HPDE6-E6E7 (cell line): Measurements from ENCODE around the gene PRKN.

Experiments used
- DNase-seq: peaks from one replicate; pipeline ENCODE4 v3.0.0; 2011; ENCODE audit warnings: missing footprints; ENCODE audit errors: extremely low spot score

The PRKN gene

GRCh38 chr6:161415302-161415855 lies 1312.2 kb downstream of the PRKN start:
- no peak for DNase-seq

- no peak for DNase-seq
Observed at GRCh38 chr6:161414707-161415106, 1312.9 kb downstream of the PRKN start.

GRCh38 chr6:161414180-161414579 lies 1313.4 kb downstream of the PRKN start:
- DNase-seq, result no peak

- DNase-seq, result no peak
Observed at GRCh38 chr6:161413355-161413771, 1314.2 kb downstream of the PRKN start.

GRCh38 chr6:161412795-161413194 lies 1314.8 kb downstream of the PRKN start:
- DNase-seq, result no peak

GRCh38 chr6:161411265-161411944 lies 1316.2 kb downstream of the PRKN start:
- no peak for DNase-seq

GRCh38 chr6:161410736-161411135 lies 1316.8 kb downstream of the PRKN start:
- no peak for DNase-seq

GRCh38 chr6:161410076-161410475 lies 1317.5 kb downstream of the PRKN start:
- no peak for DNase-seq

GRCh38 chr6:161409353-161409752 lies 1318.2 kb downstream of the PRKN start:
- no peak for DNase-seq

GRCh38 chr6:161408041-161408440 lies 1319.5 kb downstream of the PRKN start:
- no peak for DNase-seq

GRCh38 chr6:161407581-161407980 lies 1320.0 kb downstream of the PRKN start:
- DNase-seq, result no peak

GRCh38 chr6:161407115-161407514 lies 1320.5 kb downstream of the PRKN start:
- DNase-seq, result no peak

GRCh38 chr6:161406646-161407045 lies 1320.9 kb downstream of the PRKN start:
- DNase-seq, result peak; percentile 66

- no peak for DNase-seq
Observed at GRCh38 chr6:161405418-161405817, 1322.1 kb downstream of the PRKN start.

- no peak for DNase-seq
Observed at GRCh38 chr6:161403717-161404116, 1323.8 kb downstream of the PRKN start.

GRCh38 chr6:161401587-161402309 lies 1325.8 kb downstream of the PRKN start:
- no peak for DNase-seq

- no peak for DNase-seq
Observed at GRCh38 chr6:161400671-161401070, 1326.9 kb downstream of the PRKN start.

- DNase-seq, result no peak
Observed at GRCh38 chr6:161396539-161396938, 1331.0 kb downstream of the PRKN start.

- no peak for DNase-seq
Observed at GRCh38 chr6:161395716-161396231, 1331.8 kb downstream of the PRKN start.

GRCh38 chr6:161394437-161394836 lies 1333.1 kb downstream of the PRKN start:
- no peak for DNase-seq

GRCh38 chr6:161393839-161394364 lies 1333.7 kb downstream of the PRKN start:
- peak; percentile 85 for DNase-seq

GRCh38 chr6:161393292-161393691 lies 1334.3 kb downstream of the PRKN start:
- DNase-seq, result no peak

- no peak for DNase-seq
Observed at GRCh38 chr6:161389756-161390155, 1337.8 kb downstream of the PRKN start.
